ENCODE results near the gene RING1. TPM values are rescaled to one million over a fixed set of nuclear protein-coding genes. Genes with fewer than 3 reads are reported as not detected.

RING1 gene
- total RNA-seq, 1 donor from 2014 or later = 61.2 TPM

- Mint-ChIP-seq H3K4me1 (peaks cover 13% of the 10 kb centered on the region), H3K36me3 (ENCODE audit: low read depth) (no peaks in the 10 kb centered on the region), H3K4me3 (no peak overlapping the region), H3K9me3 (no peaks in the 10 kb centered on the region), H3K27ac (ENCODE audit: unreplicated experiment) (no peak overlapping the region), H3K27me3 (ENCODE audit: low read depth) (peaks cover 4% of the 10 kb centered on the region)
- no peak for DNase-seq (ENCODE audit: low read depth, low spot score)
- TF ChIP-seq CTCF (conservative IDR thresholded peaks at IDR 0.05) = no peak
Measured at GRCh38 chr6:33164176-33164575, 44.1 kb upstream of the RING1 start.

- no peak for DNase-seq (ENCODE audit: low read depth, low spot score)
- Mint-ChIP-seq H3K27ac (ENCODE audit: unreplicated experiment) (no peak overlapping the region), H3K4me3 (no peak overlapping the region), H3K36me3 (ENCODE audit: low read depth) (no peaks in the 10 kb centered on the region), H3K9me3 (no peaks in the 10 kb centered on the region), H3K27me3 (ENCODE audit: low read depth) (peaks cover 4% of the 10 kb centered on the region), H3K4me1 (peaks cover 13% of the 10 kb centered on the region)
- no peak for TF ChIP-seq CTCF (conservative IDR thresholded peaks at IDR 0.05)
Measured at GRCh38 chr6:33164665-33165373, 43.5 kb upstream of the RING1 start.

- Mint-ChIP-seq H3K9me3 (no peaks in the 10 kb centered on the region), H3K4me1 (peaks cover 13% of the 10 kb centered on the region), H3K27ac (ENCODE audit: unreplicated experiment) (no peak overlapping the region), H3K27me3 (ENCODE audit: low read depth) (peaks cover 4% of the 10 kb centered on the region), H3K4me3 (no peak overlapping the region), H3K36me3 (ENCODE audit: low read depth) (no peaks in the 10 kb centered on the region)
- no peak for TF ChIP-seq CTCF (conservative IDR thresholded peaks at IDR 0.05)
- DNase-seq (ENCODE audit: low read depth, low spot score) = no peak
Measured at GRCh38 chr6:33165581-33166258, 42.6 kb upstream of the RING1 start.

GRCh38 chr6:33166363-33166762 is 41.9 kb upstream of the RING1 start:
- DNase-seq (ENCODE audit: low read depth, low spot score) = no peak

GRCh38 chr6:33166811-33167210 is 41.5 kb upstream of the RING1 start:
- no peak overlapping the region for H3K4me3 Mint-ChIP-seq
- TF ChIP-seq CTCF (conservative IDR thresholded peaks at IDR 0.05) = no peak
- H3K27me3 Mint-ChIP-seq (ENCODE audit: low read depth) = no peaks in the 10 kb centered on the region
- no peaks in the 10 kb centered on the region for H3K36me3 Mint-ChIP-seq (ENCODE audit: low read depth)
- no peak for DNase-seq (ENCODE audit: low read depth, low spot score)
- peaks cover 3% of the 10 kb centered on the region for H3K4me1 Mint-ChIP-seq
- H3K9me3 Mint-ChIP-seq = no peaks in the 10 kb centered on the region
- no peak overlapping the region for H3K27ac Mint-ChIP-seq (ENCODE audit: unreplicated experiment)

More at GRCh38 chr6:33166363-33166762, 41.9 kb upstream of the RING1 start:
- no peaks in the 10 kb centered on the region for H3K9me3 Mint-ChIP-seq
- no peak for TF ChIP-seq CTCF (conservative IDR thresholded peaks at IDR 0.05)
- no peak overlapping the region for H3K27ac Mint-ChIP-seq (ENCODE audit: unreplicated experiment)
- no peak overlapping the region for H3K4me3 Mint-ChIP-seq
- H3K27me3 Mint-ChIP-seq (ENCODE audit: low read depth) = no peaks in the 10 kb centered on the region
- H3K4me1 Mint-ChIP-seq = peaks cover 7% of the 10 kb centered on the region
- H3K36me3 Mint-ChIP-seq (ENCODE audit: low read depth) = no peaks in the 10 kb centered on the region
